C4-2B (cell line): Measurements from ENCODE around the gene PIK3R6.

Experiments
- H3K27ac ChIP-seq: fragments of 450-650 bp; 2 replicates; pipeline ENCODE4 v1.5.1; 2017
- CTCF ChIP-seq: fragments of 450-650 bp; conservative IDR thresholded peaks from 2 replicates; pipeline ENCODE4 v1.5.1; 2017; ENCODE audit warnings: mild to moderate bottlenecking
- ZFX ChIP-seq: fragments of 450-650 bp; IDR thresholded peaks from 2 replicates; pipeline ENCODE4 v1.6.1; 2017

PIK3R6 gene

GRCh38 chr17:8877984-8878383 lies 10.5 kb upstream of the PIK3R6 start:
- H3K27ac ChIP-seq, result no peak overlapping the region
- TF ChIP-seq ZFX (no peak), CTCF (no peak)

- TF ChIP-seq CTCF, result no peak
- no peak overlapping the region for H3K27ac ChIP-seq
These were observed 8.5 kb upstream of the PIK3R6 start for GRCh38 chr17:8875957-8876356.

- TF ChIP-seq ZFX, result no peak
- no peak for TF ChIP-seq CTCF
These were observed 8.0 kb upstream of the PIK3R6 start for GRCh38 chr17:8875436-8875835.

GRCh38 chr17:8873801-8874715 lies 6.6 kb upstream of the PIK3R6 start:
- no peak overlapping the region for H3K27ac ChIP-seq
- no peak for TF ChIP-seq ZFX

More at GRCh38 chr17:8875436-8875835, 8.0 kb upstream of the PIK3R6 start:
- no peak overlapping the region for H3K27ac ChIP-seq

- no peak overlapping the region for H3K27ac ChIP-seq
These were observed 5.4 kb upstream of the PIK3R6 start for GRCh38 chr17:8872705-8873435.

GRCh38 chr17:8872036-8872704 lies 4.7 kb upstream of the PIK3R6 start:
- no peak overlapping the region for H3K27ac ChIP-seq
- TF ChIP-seq CTCF (no peak), ZFX (no peak)

More at GRCh38 chr17:8872705-8873435, 5.4 kb upstream of the PIK3R6 start:
- TF ChIP-seq ZFX, result no peak
- TF ChIP-seq CTCF, result no peak

- H3K27ac ChIP-seq, result no peak overlapping the region
- TF ChIP-seq ZFX (no peak), CTCF (no peak)
These were observed 3.7 kb upstream of the PIK3R6 start for GRCh38 chr17:8871081-8871581.
